ENCODE measurements around the gene CEP152.

The CEP152 gene

DNA sequence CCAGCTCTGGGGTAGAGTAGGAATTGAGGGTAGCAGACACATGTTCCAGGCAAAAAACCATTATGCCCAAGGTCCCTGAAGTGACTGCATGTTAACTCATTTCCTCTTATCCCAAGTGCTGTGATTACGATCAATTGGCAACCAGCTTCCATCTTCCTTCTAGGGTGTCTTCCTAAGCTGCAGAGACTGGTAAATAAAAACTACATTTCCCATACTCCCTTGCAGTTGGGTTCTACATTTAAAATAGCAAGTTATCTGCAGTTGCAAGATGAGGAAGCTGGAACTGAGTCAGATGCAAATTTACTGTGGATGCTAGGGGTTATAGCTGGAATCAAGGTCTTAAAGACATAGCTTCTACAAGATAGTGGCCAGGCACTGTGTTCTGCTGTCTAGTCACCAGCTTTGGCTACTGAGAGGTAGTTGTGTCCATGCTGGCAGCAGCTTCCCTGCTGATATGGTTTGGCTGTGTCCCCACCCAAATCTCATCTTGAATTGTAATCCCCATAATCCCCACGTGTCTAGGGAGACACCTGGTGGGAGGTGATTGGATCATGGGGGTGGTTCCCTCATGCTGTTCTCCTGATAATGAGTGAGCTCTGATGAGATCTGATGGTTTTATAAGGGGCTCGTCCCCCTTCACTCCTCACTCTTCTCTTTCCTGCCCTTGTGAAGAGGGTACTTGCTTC, 114.1 kb downstream of the CEP152 start:
- no peak for DNase-seq

GRCh38 chr15:48695827-48696573, 114.9 kb downstream of the CEP152 start:
- DNase-seq, result no peak

GRCh38 chr15:48695088-48695826, 115.6 kb downstream of the CEP152 start:
- no peak for DNase-seq

DNA sequence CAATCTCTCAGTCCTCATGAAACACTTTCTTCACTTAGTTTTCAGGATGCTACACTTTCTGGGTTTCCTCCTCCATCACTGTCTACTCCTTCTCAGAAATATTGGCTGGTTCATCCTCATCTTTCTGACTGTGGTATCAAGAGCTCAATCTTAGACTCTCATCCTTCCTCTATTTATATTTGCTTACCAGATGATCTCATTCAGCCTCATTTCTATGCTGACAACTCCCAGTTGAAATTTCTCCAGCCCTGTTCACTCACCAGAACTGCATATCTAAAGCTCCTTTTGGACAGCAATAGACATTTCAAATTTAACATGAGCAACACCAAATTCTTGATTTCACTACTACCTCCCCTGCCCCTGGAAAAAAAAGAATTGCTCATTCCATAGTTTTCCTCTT, 117.4 kb downstream of the CEP152 start:
- no peak for DNase-seq

- DNase-seq, result no peak
These were observed 122.4 kb downstream of the CEP152 start for GRCh38 chr15:48688493-48688892.
